ENCODE data around the gene SPEM1. TPM values are rescaled to one million over a fixed set of nuclear protein-coding genes. Genes with fewer than 3 reads are reported as not detected.

SPEM1 gene
- total and polyA plus RNA-seq, 7 donors = 0.06 TPM; not detected in 6

DNA sequence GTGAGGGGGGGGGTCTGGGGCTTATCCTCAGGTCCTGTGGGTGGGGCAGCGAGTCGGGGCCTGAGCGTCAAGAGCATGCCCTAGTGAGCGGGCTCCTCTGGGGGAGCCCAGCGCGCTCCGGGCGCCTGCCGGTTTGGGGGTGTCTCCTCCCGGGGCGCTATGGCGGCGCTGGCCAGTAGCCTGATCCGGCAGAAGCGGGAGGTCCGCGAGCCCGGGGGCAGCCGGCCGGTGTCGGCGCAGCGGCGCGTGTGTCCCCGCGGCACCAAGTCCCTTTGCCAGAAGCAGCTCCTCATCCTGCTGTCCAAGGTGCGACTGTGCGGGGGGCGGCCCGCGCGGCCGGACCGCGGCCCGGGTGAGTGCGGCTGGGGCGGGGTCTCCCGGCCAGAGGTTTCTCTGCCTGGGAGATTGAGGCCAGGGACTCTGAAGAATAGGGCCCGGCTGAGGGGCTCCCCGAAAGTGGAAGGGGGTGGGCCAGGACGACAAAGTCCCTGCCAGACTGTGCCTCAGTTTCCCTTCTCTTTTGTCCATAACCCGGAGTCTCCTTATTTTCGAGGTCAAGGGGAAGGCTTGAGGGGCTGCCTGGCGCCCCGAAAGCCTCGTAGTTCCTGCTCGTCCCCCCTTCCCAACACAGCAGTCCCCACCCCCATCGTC lies 19.5 kb downstream of the SPEM1 start, which contains the start of gene FGF11:
Gene FGF11 (plus strand): TSS at position 51 of the 651 bp plus-strand sequence. CDS start 109 bp downstream, at position 160.
- intact Hi-C loops (cut with DNase I) = loop anchor here (1.0 to 10.0 kb wide), 9 partner anchors 39 to 245 kb away; partner anchors contain the start of genes KCTD11 (in 2 of the 2), SENP3 (in 2 of the 2), POLR2A (in 1 of the 2) and SLC35G6 (in 1 of the 2)
- H3K27ac ChIP-seq = peak within 1 kb of the TSS; percentile 100
- H3K4me1 ChIP-seq = peaks cover 54% of the 10 kb centered on the region
- no peaks in the 10 kb centered on the region for H3K27me3 ChIP-seq (ENCODE audit: insufficient read depth in 3 of 3, low read length in 2 of 3)
- peak within 1 kb of the TSS; percentile 72 for H3K4me3 ChIP-seq
- no peaks in the 10 kb centered on the region for H3K36me3 ChIP-seq (ENCODE audit: insufficient read depth in 1 of 2, low read depth in 1 of 2)
- TF ChIP-seq, protein P1, sequence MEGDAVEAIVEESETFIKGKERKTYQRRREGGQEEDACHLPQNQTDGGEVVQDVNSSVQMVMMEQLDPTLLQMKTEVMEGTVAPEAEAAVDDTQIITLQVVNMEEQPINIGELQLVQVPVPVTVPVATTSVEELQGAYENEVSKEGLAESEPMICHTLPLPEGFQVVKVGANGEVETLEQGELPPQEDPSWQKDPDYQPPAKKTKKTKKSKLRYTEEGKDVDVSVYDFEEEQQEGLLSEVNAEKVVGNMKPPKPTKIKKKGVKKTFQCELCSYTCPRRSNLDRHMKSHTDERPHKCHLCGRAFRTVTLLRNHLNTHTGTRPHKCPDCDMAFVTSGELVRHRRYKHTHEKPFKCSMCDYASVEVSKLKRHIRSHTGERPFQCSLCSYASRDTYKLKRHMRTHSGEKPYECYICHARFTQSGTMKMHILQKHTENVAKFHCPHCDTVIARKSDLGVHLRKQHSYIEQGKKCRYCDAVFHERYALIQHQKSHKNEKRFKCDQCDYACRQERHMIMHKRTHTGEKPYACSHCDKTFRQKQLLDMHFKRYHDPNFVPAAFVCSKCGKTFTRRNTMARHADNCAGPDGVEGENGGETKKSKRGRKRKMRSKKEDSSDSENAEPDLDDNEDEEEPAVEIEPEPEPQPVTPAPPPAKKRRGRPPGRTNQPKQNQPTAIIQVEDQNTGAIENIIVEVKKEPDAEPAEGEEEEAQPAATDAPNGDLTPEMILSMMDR (IDR thresholded peaks at IDR 0.05) = no peak
- no peaks in the 10 kb centered on the region for H3K9me3 ChIP-seq
- ATAC-seq = no peak
- DNase-seq = no peak
- 5 to 9% (median 8%) methylated on average over 35 to 50 of the region's 50 CpGs for WGBS, 3 donors

DNA sequence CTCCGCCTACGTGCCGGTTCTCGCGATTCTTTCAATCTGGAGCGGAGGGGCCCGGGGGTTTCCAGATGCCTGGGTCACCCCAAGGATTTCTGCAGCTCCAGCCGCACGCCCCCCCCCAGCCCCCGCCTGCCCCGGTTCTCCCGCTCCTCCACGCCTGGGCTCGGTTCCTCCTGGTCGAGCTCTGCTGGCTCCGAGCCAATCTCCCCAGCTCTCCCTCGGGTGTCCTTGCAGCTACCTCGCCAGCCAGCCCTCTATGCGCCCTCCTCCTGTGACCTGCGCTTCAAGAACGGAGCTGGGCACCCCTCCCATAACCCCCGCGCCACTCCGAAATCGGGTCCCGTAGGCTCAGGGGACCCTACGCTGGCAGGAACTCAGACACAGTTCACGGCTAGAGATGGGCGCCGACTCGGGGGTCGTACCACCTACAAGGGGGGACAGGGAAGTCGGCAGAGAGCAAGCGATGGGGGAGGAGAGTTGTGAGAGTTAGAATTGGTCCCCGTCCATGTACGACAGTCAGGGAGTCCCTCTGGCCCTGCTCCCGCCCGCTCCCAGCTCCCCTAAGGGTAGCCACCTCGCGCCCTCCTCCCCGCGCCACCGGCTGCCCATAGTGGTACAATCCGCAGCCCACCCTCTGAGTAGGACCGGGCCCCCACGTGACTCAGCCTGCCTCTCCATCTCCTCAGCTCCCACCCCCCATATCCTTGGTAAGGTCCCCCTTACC lies 20.1 kb downstream of the SPEM1 start:
- peaks cover 54% of the 10 kb centered on the region for H3K4me1 ChIP-seq
- peak in 3 of 4 donors; percentile 6 to 18 (median 9) for ATAC-seq

DNA sequence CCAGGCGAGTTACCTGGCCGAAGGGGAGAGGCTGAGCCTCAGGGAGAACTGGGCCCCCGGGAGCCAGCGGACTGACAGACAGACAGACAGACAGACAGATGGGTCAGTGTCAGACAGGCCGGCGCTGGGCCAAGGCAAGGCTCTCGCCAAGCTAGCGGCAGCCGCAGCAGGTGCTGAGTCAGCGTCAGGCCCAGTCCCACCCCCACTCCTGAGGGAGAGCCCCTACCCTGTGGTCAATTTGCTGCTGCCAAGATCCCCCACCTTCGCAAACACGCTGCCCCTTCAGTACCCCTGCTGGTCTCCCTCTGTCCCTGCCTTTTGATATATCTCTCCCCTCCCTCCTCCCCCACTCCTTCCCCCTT lies 20.7 kb downstream of the SPEM1 start:
- ATAC-seq = peak; percentile 31 to 50 (median 36)
- H3K4me3 ChIP-seq = peak overlapping the region; percentile 72
- intact Hi-C loops (cut with DNase I) = loop anchor here (1.0 to 5.0 kb wide), 3 partner anchors 38 to 44 kb away; partner anchors contain the start of genes POLR2A (in 1 of the 2) and ZBTB4 (in 1 of the 2)

More for the DNA sequence above, 20.1 kb downstream of the SPEM1 start:
- intact Hi-C loops (cut with DNase I) = loop anchor here (1.0 to 5.0 kb wide), 3 partner anchors 39 to 44 kb away; partner anchors contain the start of genes POLR2A (in 1 of the 2) and ZBTB4 (in 1 of the 2)
- H3K27ac ChIP-seq = peak overlapping the region; percentile 100
- no peaks in the 10 kb centered on the region for H3K9me3 ChIP-seq
- WGBS, 3 donors = 2 to 3% (median 3%) methylated on average over 43 to 46 of the region's 46 CpGs
- TF ChIP-seq, protein P1 (IDR thresholded peaks at IDR 0.05) = no peak
- DNase-seq = peak; percentile 73 to 86
- no peaks in the 10 kb centered on the region for H3K36me3 ChIP-seq (ENCODE audit: insufficient read depth in 1 of 2, low read depth in 1 of 2)
- H3K4me3 ChIP-seq = peak overlapping the region; percentile 72
- no peaks in the 10 kb centered on the region for H3K27me3 ChIP-seq (ENCODE audit: insufficient read depth in 3 of 3, low read length in 2 of 3)

DNA sequence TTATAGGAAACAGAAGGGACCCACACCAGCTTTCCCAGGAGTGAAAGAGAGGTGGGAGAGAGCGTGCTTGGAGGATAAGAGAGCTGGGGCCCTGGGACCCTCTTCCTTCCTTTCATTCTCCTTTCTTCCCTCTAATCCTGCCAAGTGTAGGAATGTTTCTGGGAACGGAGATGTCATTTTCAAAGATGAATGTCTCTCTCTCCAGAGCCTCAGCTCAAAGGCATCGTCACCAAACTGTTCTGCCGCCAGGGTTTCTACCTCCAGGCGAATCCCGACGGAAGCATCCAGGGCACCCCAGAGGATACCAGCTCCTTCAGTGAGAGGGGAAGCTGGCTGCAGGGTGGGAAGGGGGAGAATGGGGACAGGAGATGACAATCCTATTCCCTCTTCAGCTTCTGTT lies 21.1 kb downstream of the SPEM1 start:
- 56 to 71% (median 63%) methylated on average over 7 of the region's 7 CpGs for WGBS, 3 donors
- Histone ChIP-seq H3K36me3 (ENCODE audit: insufficient read depth in 1 of 2, low read depth in 1 of 2) (no peaks in the 10 kb centered on the region), H3K27me3 (ENCODE audit: insufficient read depth in 3 of 3, low read length in 2 of 3) (no peaks in the 10 kb centered on the region), H3K4me1 (peaks cover 48% of the 10 kb centered on the region), H3K27ac (peak overlapping the region; percentile 100), H3K9me3 (no peaks in the 10 kb centered on the region), H3K4me3 (peak overlapping the region; percentile 72)
- ATAC-seq = no peak
- TF ChIP-seq, protein P1 (IDR thresholded peaks at IDR 0.05) = no peak
- intact Hi-C loops (cut with DNase I) = loop anchor here in 1 of 2 donors (2.0 to 5.0 kb wide), 2 partner anchors 38 to 44 kb away; partner anchors contain the start of gene ZBTB4
- no peak for DNase-seq

More for the DNA sequence above, 20.7 kb downstream of the SPEM1 start:
- no peaks in the 10 kb centered on the region for H3K36me3 ChIP-seq (ENCODE audit: insufficient read depth in 1 of 2, low read depth in 1 of 2)
- peaks cover 50% of the 10 kb centered on the region for H3K4me1 ChIP-seq
- 5 to 10% (median 7%) methylated on average over 12 of the region's 12 CpGs for WGBS, 3 donors
- no peaks in the 10 kb centered on the region for H3K27me3 ChIP-seq (ENCODE audit: insufficient read depth in 3 of 3, low read length in 2 of 3)
- DNase-seq = peak; percentile 85 to 88
- TF ChIP-seq, protein P1 (IDR thresholded peaks at IDR 0.05) = no peak
- no peaks in the 10 kb centered on the region for H3K9me3 ChIP-seq
- peak overlapping the region; percentile 100 for H3K27ac ChIP-seq
